Tibial nerve (tissue), 4 donors: ENCODE data around the gene ZNF215. TPM values are rescaled to one million over a fixed set of nuclear protein-coding genes. Genes with fewer than 3 reads are reported as not detected.
"Not testable (repeated sequence)": the region's sequence is repeated elsewhere in the genome, so short reads cannot be mapped to it uniquely, and the experiment has no call there.

Source experiments
- DNase-seq, 2 donors: peaks; one replicate each; pipeline ENCODE4 v3.0.0-alpha.2; 2019; ENCODE audit warnings: low spot score in 2 of 2
- H3K27ac ChIP-seq, 4 donors: fragments of 200-600 bp; sonication (generic) in 3 of 4; one replicate each; pipeline ENCODE4 v1.5.1; 2017 to 2019; ENCODE audit warnings: mild to moderate bottlenecking in 1 of 4
- H3K27me3 ChIP-seq, 2 donors: fragments of 200-600 bp; sonication (generic) in 1 of 2; one replicate each; pipeline versions ENCODE4 v1.5.1 to v1.6.0; 2017 to 2019
- H3K36me3 ChIP-seq, 3 donors: fragments of 200-600 bp; sonication (generic); one replicate each; pipeline ENCODE4 v1.5.1; 2018 to 2019
- H3K4me1 ChIP-seq, 4 donors: fragments of 200-600 bp; sonication (generic) in 3 of 4; one replicate each; pipeline ENCODE4 v1.5.1; 2017 to 2019
- H3K4me3 ChIP-seq, 4 donors: fragments of 200-600 bp; sonication (generic) in 3 of 4; one replicate each; pipeline ENCODE4 v1.5.1; 2017 to 2019; ENCODE audit warnings: mild to moderate bottlenecking in 1 of 4, moderate library complexity in 1 of 4
- H3K9me3 ChIP-seq, 4 donors: fragments of 200-600 bp; sonication (generic) in 3 of 4; one replicate each; pipeline ENCODE4 v1.5.1; 2017 to 2019
- CTCF ChIP-seq, 5 experiments: fragments of 200-600 bp in 3 of 5; fragments of 450-650 bp in 2 of 5; sonication (generic) in 3 of 5; IDR thresholded peaks; one replicate each; pipeline ENCODE4 v1.5.1; 2016 to 2019; ENCODE audit warnings: antibody characterized with exemption in 5 of 5, mild to moderate bottlenecking in 3 of 5, moderate library complexity in 2 of 5
- EP300 ChIP-seq, 2 donors: sonication (generic); formaldehyde crosslinking; IDR thresholded peaks; one replicate each; pipeline ENCODE4 v1.6.1; 2017; ENCODE audit warnings: antibody characterized with exemption in 2 of 2, mild to moderate bottlenecking in 1 of 2
- POLR2A ChIP-seq, 2 donors: fragments of 450-650 bp; IDR thresholded peaks; one replicate each; pipeline ENCODE4 v1.6.1; 2017; ENCODE audit warnings: antibody characterized with exemption in 2 of 2, mild to moderate bottlenecking in 2 of 2, moderate library complexity in 2 of 2
- WGBS, 2 donors: methylation state at CpG; one replicate each; pipeline ENCODE4 v1.1.5; 2018; 5-methylcytosine and 5-hydroxymethylcytosine counted together
- total RNA-seq, 4 donors: library from RNA; depleted of rRNA; stranded (reverse); fragments of >200 nt; gene quantifications; one replicate each; pipeline ENCODE4 v1.1.0, GENCODE V29; 2016

The ZNF215 gene
- total RNA-seq, 4 donors from 2014 or later, result 0.20 to 2.6 (median 1.1) TPM

- no peak for DNase-seq
- H3K27ac ChIP-seq, result no peak overlapping the region
- peaks cover 0 to 14% (median 8%) of the 10 kb centered on the region in 4 donors for H3K4me1 ChIP-seq
- WGBS, 2 donors, result 76 to 78% methylated on average over 3 of the region's 3 CpGs
- no peaks in the 10 kb centered on the region for H3K36me3 ChIP-seq
- H3K27me3 ChIP-seq, result no peaks in the 10 kb centered on the region
- no peak overlapping the region for H3K4me3 ChIP-seq
- H3K9me3 ChIP-seq, result no peaks in the 10 kb centered on the region
- TF ChIP-seq EP300 (IDR thresholded peaks at IDR 0.05) (no peak), CTCF (IDR thresholded peaks at IDR 0.05) (no peak), POLR2A (IDR thresholded peaks at IDR 0.05) (no peak)
Observed at GRCh38 chr11:6931146-6931713, 5.0 kb downstream of the ZNF215 start.

DNA sequence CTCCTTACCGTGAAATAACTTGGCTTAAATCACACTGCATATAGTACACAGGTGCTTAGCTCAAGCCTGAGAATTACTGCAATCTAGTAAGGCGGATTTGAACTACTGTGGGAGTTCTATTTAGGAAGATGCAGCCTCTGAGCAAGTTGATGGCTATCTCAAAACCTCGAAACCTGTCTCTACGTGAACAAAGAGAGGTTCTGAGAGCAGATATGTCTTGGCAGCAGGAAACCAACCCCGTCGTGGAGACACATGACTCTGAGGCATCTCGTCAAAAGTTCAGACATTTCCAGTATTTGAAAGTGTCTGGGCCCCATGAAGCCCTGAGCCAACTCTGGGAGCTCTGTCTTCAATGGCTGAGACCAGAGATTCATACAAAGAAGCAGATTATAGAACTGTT, 5.9 kb downstream of the ZNF215 start:
- Histone ChIP-seq H3K36me3 (no peaks in the 10 kb centered on the region), H3K27ac (no peak overlapping the region), H3K9me3 (no peaks in the 10 kb centered on the region), H3K27me3 (no peaks in the 10 kb centered on the region), H3K4me3 (no peak overlapping the region), H3K4me1 (peaks cover 0 to 6% (median 4%) of the 10 kb centered on the region in 4 donors)
- WGBS, 2 donors, result 88 to 91% methylated on average over 7 of the region's 7 CpGs
- DNase-seq, result no peak
- TF ChIP-seq POLR2A (IDR thresholded peaks at IDR 0.05), result no peak
- TF ChIP-seq EP300 (IDR thresholded peaks at IDR 0.05), result no peak
- no peak for TF ChIP-seq CTCF (IDR thresholded peaks at IDR 0.05)

GRCh38 chr11:6941970-6942369, 15.7 kb downstream of the ZNF215 start:
- Histone ChIP-seq H3K27ac (no peak overlapping the region), H3K36me3 (no peaks in the 10 kb centered on the region), H3K9me3 (no peaks in the 10 kb centered on the region), H3K4me3 (no peak overlapping the region), H3K4me1 (no peaks in the 10 kb centered on the region), H3K27me3 (no peaks in the 10 kb centered on the region)
- TF ChIP-seq EP300 (IDR thresholded peaks at IDR 0.05), result no peak
- DNase-seq, result no peak

DNA sequence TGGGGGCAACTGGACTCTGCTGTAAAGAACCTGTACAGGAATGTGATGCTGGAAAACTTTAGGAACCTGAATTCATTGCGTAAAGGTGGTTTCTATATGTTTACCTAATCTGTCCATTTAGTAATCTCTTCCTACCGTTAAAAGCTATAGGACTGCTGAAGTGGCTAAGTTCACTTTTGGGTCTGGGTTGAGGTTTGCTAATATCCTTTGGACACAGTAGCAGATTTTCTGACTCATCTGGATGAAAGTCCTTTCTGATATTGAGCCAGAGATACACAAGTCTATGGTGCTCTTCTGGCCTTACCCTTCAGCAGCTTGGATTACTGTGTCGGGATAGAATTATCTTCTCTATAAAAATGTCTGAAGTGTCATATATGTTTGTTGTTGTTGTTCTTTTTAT, 16.9 kb downstream of the ZNF215 start:
- no peaks in the 10 kb centered on the region for H3K9me3 ChIP-seq
- H3K36me3 ChIP-seq, result no peaks in the 10 kb centered on the region
- H3K4me1 ChIP-seq, result no peaks in the 10 kb centered on the region
- H3K27me3 ChIP-seq, result no peaks in the 10 kb centered on the region
- WGBS, 2 donors, result 86 to 97% methylated on average over 3 of the region's 3 CpGs
- H3K4me3 ChIP-seq, result no peak overlapping the region
- no peak for DNase-seq
- no peak for TF ChIP-seq POLR2A (IDR thresholded peaks at IDR 0.05)
- no peak for TF ChIP-seq EP300 (IDR thresholded peaks at IDR 0.05)
- no peak for TF ChIP-seq CTCF (IDR thresholded peaks at IDR 0.05)
- no peak overlapping the region for H3K27ac ChIP-seq

DNA sequence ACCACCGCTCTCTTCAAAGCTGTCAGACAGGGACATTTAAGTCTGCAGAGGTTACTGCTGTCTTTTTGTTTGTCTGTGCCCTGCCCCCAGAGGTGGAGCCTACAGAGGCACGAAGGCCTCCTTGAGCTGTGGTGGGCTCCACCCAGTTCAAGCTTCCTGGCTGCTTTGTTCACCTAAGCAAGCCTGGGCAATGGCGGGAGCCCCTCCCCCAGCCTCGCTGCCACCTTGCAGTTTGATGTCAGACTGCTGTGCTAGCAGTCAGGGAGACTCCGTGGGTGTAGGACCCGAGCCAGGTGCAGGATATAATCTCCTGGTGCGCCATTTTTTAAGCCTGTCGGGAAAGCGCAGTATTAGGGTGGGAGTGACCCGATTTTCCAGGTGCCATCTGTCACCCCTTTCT, 28.0 kb downstream of the ZNF215 start:
- H3K27ac ChIP-seq, H3K4me1 ChIP-seq, H3K4me3 ChIP-seq, H3K27me3 ChIP-seq, H3K36me3 ChIP-seq, DNase-seq: not testable (repeated sequence)
- WGBS, 2 donors, result 90% methylated on average over 6 to 10 of the region's 10 CpGs
- peaks cover 0 to 17% (median 0%) of the 10 kb centered on the region in 4 donors for H3K9me3 ChIP-seq

DNA sequence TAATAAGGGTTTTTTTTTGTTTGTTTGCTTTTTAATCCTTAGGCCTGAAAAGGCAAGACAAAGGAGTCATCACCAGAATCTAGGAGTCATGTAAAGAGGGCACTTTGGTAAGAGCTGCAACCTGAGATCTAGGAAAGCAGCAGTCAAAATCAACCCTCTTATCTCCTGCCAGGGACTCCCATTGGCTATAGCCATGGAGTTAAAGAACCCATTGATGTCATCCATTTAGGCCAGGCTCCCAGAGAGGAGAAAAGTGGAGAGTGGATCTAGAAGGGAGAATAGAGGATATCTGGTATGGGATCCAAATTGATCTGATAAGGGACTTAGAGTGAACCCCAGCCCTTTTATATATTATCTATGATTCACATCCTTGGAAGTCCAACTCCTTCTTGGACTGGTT, 35.9 kb downstream of the ZNF215 start:
- no peak for TF ChIP-seq POLR2A (IDR thresholded peaks at IDR 0.05)
- no peak for TF ChIP-seq CTCF (IDR thresholded peaks at IDR 0.05)
- TF ChIP-seq EP300 (IDR thresholded peaks at IDR 0.05), result no peak
- H3K27ac ChIP-seq, result no peak overlapping the region
- H3K36me3 ChIP-seq, result no peaks in the 10 kb centered on the region
- DNase-seq, result no peak
- no peaks in the 10 kb centered on the region for H3K4me1 ChIP-seq
- H3K4me3 ChIP-seq, result no peak overlapping the region
- no peaks in the 10 kb centered on the region for H3K9me3 ChIP-seq
- no peaks in the 10 kb centered on the region for H3K27me3 ChIP-seq
